HepG2 (cell line): ENCODE results near the gene STK36. TPM values are rescaled to one million over a fixed set of nuclear protein-coding genes. Genes with fewer than 3 reads are reported as not detected.
A peak's percentile ranks its signal among the peaks of the same experiment; 100 is the strongest.

Experiments used
- AKAP8 ChIP-seq: sonication (generic); formaldehyde crosslinking; IDR thresholded peaks from 2 replicates; pipeline ENCODE4 v1.5.1; 2020; ENCODE audit warnings: mild to moderate bottlenecking, missing genetic modification reagents
- ASH2L ChIP-seq: fragments of 300-600, 200-600 bp; sonication (generic); IDR thresholded peaks from 2 replicates; pipeline ENCODE4 v1.7.0; 2017; ENCODE audit warnings: low read depth, mild to moderate bottlenecking, moderate library complexity, mixed read lengths, low read length; ENCODE audit not compliant: insufficient read length
- MAFK ChIP-seq, 2 experiments: IDR thresholded peaks in 1 of 2; conservative IDR thresholded peaks in 1 of 2; 2 replicates each; pipeline ENCODE4 v1.6.1; 2011; ENCODE audit warnings: improper control_type of control experiment in 2 of 2, low read length in 2 of 2
- NFE2 ChIP-seq: sonication (generic); formaldehyde crosslinking; IDR thresholded peaks from 2 replicates; pipeline ENCODE4 v1.4.0; 2020; ENCODE audit warnings: missing genetic modification reagents
- PHF21A ChIP-seq: sonication (generic); formaldehyde crosslinking; IDR thresholded peaks from 2 replicates; pipeline ENCODE4 v1.5.0; 2020; ENCODE audit warnings: mild to moderate bottlenecking, missing genetic modification reagents
- PPARG ChIP-seq: conservative IDR thresholded peaks from 2 replicates; pipeline ENCODE4 v1.6.1; 2016; ENCODE audit warnings: missing biosample characterization, missing genetic modification reagents
- RARA ChIP-seq: IDR thresholded peaks from 2 replicates; pipeline ENCODE4 v1.6.1; 2016; ENCODE audit warnings: missing genetic modification reagents, missing compliant biosample characterization
- TAF1 ChIP-seq: sonication (generic); formaldehyde crosslinking; IDR thresholded peaks from 2 replicates; pipeline ENCODE4 v1.4.0; 2020; ENCODE audit warnings: missing genetic modification reagents
- TBL1XR1 ChIP-seq: fragments of 150-350 bp; IDR thresholded peaks from 2 replicates; pipeline ENCODE4 v1.6.1; 2014; ENCODE audit warnings: borderline replicate concordance, low read length; ENCODE audit not compliant: partially characterized antibody
- ZNF720 ChIP-seq: sonication (generic); formaldehyde crosslinking; IDR thresholded peaks from 2 replicates; pipeline ENCODE4 v1.4.0; 2020; ENCODE audit warnings: missing genetic modification reagents
- polyA plus RNA-seq, 8 experiments: library from polyadenylated mRNA; depleted of rRNA in 3 of 8; stranded (reverse) in 7 of 8; unstranded in 1 of 8; fragments of >200 nt; fragmentation: Illumina TruSeq in 4 of 8; extraction: Trizol in 4 of 8; gene quantifications; 2 replicates each; pipeline versions ENCODE4 v1.2.1 to v1.2.3, GENCODE V29; 2011 to 2016; ENCODE audit warnings: low read depth in 4 of 8, missing spikeins in 1 of 8, mixed read lengths in 1 of 8; ENCODE audit not compliant: insufficient read depth in 1 of 8
- total RNA-seq, 5 experiments: library from RNA; depleted of rRNA; stranded (reverse); fragments of >200 nt; fragmentation: Illumina TruSeq; extraction: Trizol; gene quantifications; 2 replicates each; pipeline ENCODE4 v1.2.3, GENCODE V29; 2016; ENCODE audit warnings: low read depth in 1 of 5
- TF ChIP-seq, protein P1 (sequence below), 2 experiments: sonication (generic) in 1 of 2; formaldehyde crosslinking in 1 of 2; IDR thresholded peaks; 2 replicates each; pipeline versions ENCODE4 v1.6.1 to v1.9.0; 2014 to 2022; ENCODE audit warnings: antibody characterized with exemption in 1 of 2, borderline replicate concordance in 1 of 2, inconsistent platforms in 1 of 2, low read depth in 1 of 2, missing genetic modification reagents in 1 of 2
- TF ChIP-seq, protein P2 (sequence below): sonication (generic); formaldehyde crosslinking; conservative IDR thresholded peaks from 2 replicates; pipeline ENCODE4 v1.8.0; 2022; ENCODE audit warnings: mild to moderate bottlenecking, moderate library complexity, missing genetic modification reagents
- TF ChIP-seq, protein P3 (sequence below): sonication (generic); formaldehyde crosslinking; IDR thresholded peaks from 2 replicates; pipeline ENCODE4 v1.5.1; 2020; ENCODE audit warnings: missing genetic modification reagents, mild to moderate bottlenecking, borderline replicate concordance
- TF ChIP-seq, protein P4 (sequence below): sonication (generic); formaldehyde crosslinking; IDR thresholded peaks from 2 replicates; pipeline ENCODE4 v1.4.0; 2020; ENCODE audit warnings: missing genetic modification reagents
- TF ChIP-seq, protein P5 (sequence below): sonication (generic); formaldehyde crosslinking; IDR thresholded peaks from 2 replicates; pipeline ENCODE4 v1.5.1; 2020; ENCODE audit warnings: mild to moderate bottlenecking, missing genetic modification reagents, moderate library complexity

STK36 gene
- total and polyA plus RNA-seq, 2 of the 13 experiments (the other 11 are each of a cell fraction or from before 2014, with no cell fraction given) = 45.9 to 83.5 TPM

DNA sequence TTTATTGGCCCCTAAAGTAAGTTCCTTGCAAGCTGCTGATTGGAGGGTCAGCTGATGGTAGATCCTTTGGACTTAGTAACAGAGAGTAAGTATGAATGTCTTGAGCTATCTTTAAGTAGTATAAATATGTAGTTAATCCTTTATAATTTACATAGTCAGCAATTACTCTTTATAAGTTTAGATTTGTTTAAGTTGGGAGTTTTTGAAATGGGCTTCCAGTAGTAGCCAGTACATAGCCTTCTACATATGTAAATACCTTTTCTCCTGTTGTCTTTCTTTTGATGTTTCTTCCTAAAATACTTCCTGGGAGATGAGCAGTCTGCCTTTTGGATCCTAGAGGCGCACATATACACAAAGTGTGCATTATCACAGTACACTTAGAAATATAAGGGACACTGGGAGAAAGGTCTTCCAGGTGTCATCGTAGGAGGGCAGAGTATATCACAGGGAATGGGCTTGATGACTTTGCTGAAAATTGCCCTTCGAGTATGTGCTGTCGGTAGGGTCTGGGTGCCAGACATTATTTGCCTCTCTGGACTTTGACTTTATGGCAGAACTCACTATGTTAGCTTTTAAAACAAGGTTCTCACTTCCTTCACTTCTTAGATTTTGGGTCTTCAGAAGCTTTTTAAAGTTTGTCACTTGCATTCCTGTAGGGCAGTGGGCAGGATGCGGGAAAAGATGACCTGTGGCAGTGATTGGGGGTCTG lies 60.3 kb downstream of the STK36 start (continued):
- TF ChIP-seq, protein P1, sequence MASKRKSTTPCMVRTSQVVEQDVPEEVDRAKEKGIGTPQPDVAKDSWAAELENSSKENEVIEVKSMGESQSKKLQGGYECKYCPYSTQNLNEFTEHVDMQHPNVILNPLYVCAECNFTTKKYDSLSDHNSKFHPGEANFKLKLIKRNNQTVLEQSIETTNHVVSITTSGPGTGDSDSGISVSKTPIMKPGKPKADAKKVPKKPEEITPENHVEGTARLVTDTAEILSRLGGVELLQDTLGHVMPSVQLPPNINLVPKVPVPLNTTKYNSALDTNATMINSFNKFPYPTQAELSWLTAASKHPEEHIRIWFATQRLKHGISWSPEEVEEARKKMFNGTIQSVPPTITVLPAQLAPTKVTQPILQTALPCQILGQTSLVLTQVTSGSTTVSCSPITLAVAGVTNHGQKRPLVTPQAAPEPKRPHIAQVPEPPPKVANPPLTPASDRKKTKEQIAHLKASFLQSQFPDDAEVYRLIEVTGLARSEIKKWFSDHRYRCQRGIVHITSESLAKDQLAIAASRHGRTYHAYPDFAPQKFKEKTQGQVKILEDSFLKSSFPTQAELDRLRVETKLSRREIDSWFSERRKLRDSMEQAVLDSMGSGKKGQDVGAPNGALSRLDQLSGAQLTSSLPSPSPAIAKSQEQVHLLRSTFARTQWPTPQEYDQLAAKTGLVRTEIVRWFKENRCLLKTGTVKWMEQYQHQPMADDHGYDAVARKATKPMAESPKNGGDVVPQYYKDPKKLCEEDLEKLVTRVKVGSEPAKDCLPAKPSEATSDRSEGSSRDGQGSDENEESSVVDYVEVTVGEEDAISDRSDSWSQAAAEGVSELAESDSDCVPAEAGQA (IDR thresholded peaks at IDR 0.05; ENCODE audit: low read depth) = no peak
- TF ChIP-seq, protein P1 (CRISPR knock-in tag; IDR thresholded peaks at IDR 0.05; ENCODE audit: borderline replicate concordance) = no peak
- TF ChIP-seq NFE2 (CRISPR knock-in tag) = 0 out of 2 replicates have a peak, but pooled peaks have one; percentile 14
- TF ChIP-seq, protein P2, sequence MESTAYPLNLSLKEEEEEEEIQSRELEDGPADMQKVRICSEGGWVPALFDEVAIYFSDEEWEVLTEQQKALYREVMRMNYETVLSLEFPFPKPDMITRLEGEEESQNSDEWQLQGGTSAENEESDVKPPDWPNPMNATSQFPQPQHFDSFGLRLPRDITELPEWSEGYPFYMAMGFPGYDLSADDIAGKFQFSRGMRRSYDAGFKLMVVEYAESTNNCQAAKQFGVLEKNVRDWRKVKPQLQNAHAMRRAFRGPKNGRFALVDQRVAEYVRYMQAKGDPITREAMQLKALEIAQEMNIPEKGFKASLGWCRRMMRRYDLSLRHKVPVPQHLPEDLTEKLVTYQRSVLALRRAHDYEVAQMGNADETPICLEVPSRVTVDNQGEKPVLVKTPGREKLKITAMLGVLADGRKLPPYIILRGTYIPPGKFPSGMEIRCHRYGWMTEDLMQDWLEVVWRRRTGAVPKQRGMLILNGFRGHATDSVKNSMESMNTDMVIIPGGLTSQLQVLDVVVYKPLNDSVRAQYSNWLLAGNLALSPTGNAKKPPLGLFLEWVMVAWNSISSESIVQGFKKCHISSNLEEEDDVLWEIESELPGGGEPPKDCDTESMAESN (CRISPR knock-in tag) = no peak
- no peak for TF ChIP-seq TAF1 (CRISPR knock-in tag)
- TF ChIP-seq PPARG (CRISPR knock-in tag) = peak; percentile 39; the same call in 1 of the 2 replicates
- TF ChIP-seq TBL1XR1 = no peak
- TF ChIP-seq, protein P3, sequence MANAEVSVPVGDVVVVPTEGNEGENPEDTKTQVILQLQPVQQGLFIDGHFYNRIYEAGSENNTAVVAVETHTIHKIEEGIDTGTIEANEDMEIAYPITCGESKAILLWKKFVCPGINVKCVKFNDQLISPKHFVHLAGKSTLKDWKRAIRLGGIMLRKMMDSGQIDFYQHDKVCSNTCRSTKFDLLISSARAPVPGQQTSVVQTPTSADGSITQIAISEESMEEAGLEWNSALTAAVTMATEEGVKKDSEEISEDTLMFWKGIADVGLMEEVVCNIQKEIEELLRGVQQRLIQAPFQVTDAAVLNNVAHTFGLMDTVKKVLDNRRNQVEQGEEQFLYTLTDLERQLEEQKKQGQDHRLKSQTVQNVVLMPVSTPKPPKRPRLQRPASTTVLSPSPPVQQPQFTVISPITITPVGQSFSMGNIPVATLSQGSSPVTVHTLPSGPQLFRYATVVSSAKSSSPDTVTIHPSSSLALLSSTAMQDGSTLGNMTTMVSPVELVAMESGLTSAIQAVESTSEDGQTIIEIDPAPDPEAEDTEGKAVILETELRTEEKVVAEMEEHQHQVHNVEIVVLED (CRISPR knock-in tag) = no peak
- TF ChIP-seq MAFK (conservative IDR thresholded peaks at IDR 0.05 in 1 of 2, IDR thresholded peaks at IDR 0.05 in 1 of 2; ENCODE audit: low read length in 2 of 2) = peak; percentile 94 to 96
- no peak for TF ChIP-seq AKAP8 (CRISPR knock-in tag)
- TF ChIP-seq ASH2L = no peak
- TF ChIP-seq ZNF720 = no peak
- peak; percentile 43; the same call in 1 of the 2 replicates for TF ChIP-seq PHF21A (CRISPR knock-in tag)
- peak; percentile 20; the same call in 1 of the 2 replicates for TF ChIP-seq RARA (CRISPR knock-in tag)
- TF ChIP-seq, protein P4, sequence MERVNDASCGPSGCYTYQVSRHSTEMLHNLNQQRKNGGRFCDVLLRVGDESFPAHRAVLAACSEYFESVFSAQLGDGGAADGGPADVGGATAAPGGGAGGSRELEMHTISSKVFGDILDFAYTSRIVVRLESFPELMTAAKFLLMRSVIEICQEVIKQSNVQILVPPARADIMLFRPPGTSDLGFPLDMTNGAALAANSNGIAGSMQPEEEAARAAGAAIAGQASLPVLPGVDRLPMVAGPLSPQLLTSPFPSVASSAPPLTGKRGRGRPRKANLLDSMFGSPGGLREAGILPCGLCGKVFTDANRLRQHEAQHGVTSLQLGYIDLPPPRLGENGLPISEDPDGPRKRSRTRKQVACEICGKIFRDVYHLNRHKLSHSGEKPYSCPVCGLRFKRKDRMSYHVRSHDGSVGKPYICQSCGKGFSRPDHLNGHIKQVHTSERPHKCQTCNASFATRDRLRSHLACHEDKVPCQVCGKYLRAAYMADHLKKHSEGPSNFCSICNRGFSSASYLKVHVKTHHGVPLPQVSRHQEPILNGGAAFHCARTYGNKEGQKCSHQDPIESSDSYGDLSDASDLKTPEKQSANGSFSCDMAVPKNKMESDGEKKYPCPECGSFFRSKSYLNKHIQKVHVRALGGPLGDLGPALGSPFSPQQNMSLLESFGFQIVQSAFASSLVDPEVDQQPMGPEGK (CRISPR knock-in tag) = no peak
- TF ChIP-seq, protein P5, sequence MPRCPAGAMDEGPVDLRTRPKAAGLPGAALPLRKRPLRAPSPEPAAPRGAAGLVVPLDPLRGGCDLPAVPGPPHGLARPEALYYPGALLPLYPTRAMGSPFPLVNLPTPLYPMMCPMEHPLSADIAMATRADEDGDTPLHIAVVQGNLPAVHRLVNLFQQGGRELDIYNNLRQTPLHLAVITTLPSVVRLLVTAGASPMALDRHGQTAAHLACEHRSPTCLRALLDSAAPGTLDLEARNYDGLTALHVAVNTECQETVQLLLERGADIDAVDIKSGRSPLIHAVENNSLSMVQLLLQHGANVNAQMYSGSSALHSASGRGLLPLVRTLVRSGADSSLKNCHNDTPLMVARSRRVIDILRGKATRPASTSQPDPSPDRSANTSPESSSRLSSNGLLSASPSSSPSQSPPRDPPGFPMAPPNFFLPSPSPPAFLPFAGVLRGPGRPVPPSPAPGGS (CRISPR knock-in tag) = no peak
